K562 (cell line): Measurements from ENCODE around the gene PTH2.

ENCODE experiments used
- CBX2 ChIP-seq: fragments of 200-600 bp; sonication (generic); IDR thresholded peaks from one replicate; pipeline ENCODE4 v1.6.1; 2012; ENCODE audit warnings: mild to moderate bottlenecking, low read length, inconsistent platforms; ENCODE audit not compliant: insufficient read depth, poor library complexity, severe bottlenecking
- CTCF ChIP-seq, 3 experiments: IDR thresholded peaks in 2 of 3; conservative IDR thresholded peaks in 1 of 3; 2 replicates each; pipeline ENCODE4 v1.5.1; 2011 to 2012; ENCODE audit warnings: low read length in 3 of 3, mild to moderate bottlenecking in 3 of 3, control low read depth in 2 of 3, improper control_type of control experiment in 1 of 3, inconsistent platforms in 1 of 3, low read depth in 1 of 3, mixed read lengths in 1 of 3, moderate library complexity in 1 of 3; ENCODE audit not compliant: insufficient read depth in 2 of 3
- MECOM ChIP-seq: fragments of 250-450 bp; sonication (Bioruptor Pico); IDR thresholded peaks from 2 replicates; pipeline ENCODE4 v1.8.0; 2022; ENCODE audit warnings: inconsistent platforms
- NCOA6 ChIP-seq: fragments of 450-650 bp; IDR thresholded peaks from 2 replicates; pipeline ENCODE4 v1.6.1; 2017; ENCODE audit warnings: mild to moderate bottlenecking
- SETDB1 ChIP-seq: IDR thresholded peaks from one replicate; pipeline ENCODE4 v1.6.1; 2012; ENCODE audit warnings: low read length, control low read depth, inconsistent platforms
- YY1 ChIP-seq, 3 experiments: IDR thresholded peaks; 2 replicates each; pipeline ENCODE4 v1.6.1; 2011; ENCODE audit warnings: low read length in 2 of 3, mild to moderate bottlenecking in 2 of 3, moderate library complexity in 2 of 3, borderline replicate concordance in 1 of 3, control low read depth in 1 of 3, low read depth in 1 of 3; ENCODE audit not compliant: insufficient read depth in 3 of 3, insufficient replicate concordance in 2 of 3, control insufficient read depth in 1 of 3, insufficient read length in 1 of 3; ENCODE audit errors: extremely low read depth in 1 of 3
- ZKSCAN8 ChIP-seq: fragments of 200-800 bp; sonication (Bioruptor generic); IDR thresholded peaks from 2 replicates; pipeline ENCODE4 v1.6.1; 2016; ENCODE audit warnings: missing genetic modification characterization, missing compliant biosample characterization
- ZNF512 ChIP-seq: IDR thresholded peaks from 2 replicates; pipeline ENCODE4 v1.6.1; 2016; ENCODE audit warnings: missing genetic modification characterization, missing compliant biosample characterization

DNA sequence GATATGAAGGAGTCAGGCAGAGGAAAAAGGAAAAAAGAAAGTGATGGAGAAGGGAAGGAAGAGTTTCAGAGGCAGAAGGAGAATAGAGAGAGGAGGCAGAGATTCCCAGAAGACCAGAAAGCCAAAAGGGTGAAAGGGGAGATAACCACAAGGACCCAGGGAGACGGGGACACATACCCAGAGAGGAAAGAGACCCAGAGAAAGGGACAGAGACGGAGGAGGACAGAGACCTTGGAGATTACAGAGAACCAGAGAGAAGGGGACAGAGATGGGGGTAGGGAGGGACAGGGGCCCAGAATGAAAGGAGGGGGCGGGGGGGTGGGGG is 1.4 kb downstream of the PTH2 start:
- no peak for TF ChIP-seq ZKSCAN8 (CRISPR knock-in tag)
- TF ChIP-seq NCOA6: no peak
- TF ChIP-seq SETDB1: no peak
- TF ChIP-seq CTCF (IDR thresholded peaks at IDR 0.05 in 2 of 3, conservative IDR thresholded peaks at IDR 0.05 in 1 of 3; ENCODE audit: insufficient read depth in 2 of 3, low read depth in 1 of 3, low read length in 3 of 3): no peak
- TF ChIP-seq CBX2: no peak
- no peak for TF ChIP-seq MECOM
- no peak for TF ChIP-seq YY1 (IDR thresholded peaks at IDR 0.05; ENCODE audit: borderline replicate concordance in 1 of 3, control insufficient read depth in 1 of 3, extremely low read depth in 1 of 3, insufficient read depth in 3 of 3, insufficient read length in 1 of 3, insufficient replicate concordance in 2 of 3, low read depth in 1 of 3, low read length in 2 of 3)
- peak; percentile 87 for TF ChIP-seq ZNF512 (tag)
